T-cell (primary cell): ENCODE data around the gene TSHZ1. TPM values are rescaled to one million over a fixed set of nuclear protein-coding genes. Genes with fewer than 3 reads are reported as not detected.

ENCODE experiments used
- ATAC-seq, 4 experiments: fragments of 200-7000 bp in 3 of 4; fragments of 150-1000 bp in 1 of 4; cut with Tn5 transposase; replicated peaks in 1 of 4; 1 replicate in 3 of 4; 2 replicates in 1 of 4; pipeline ENCODE4 v1.10.0; 2021; ENCODE audit warnings: moderate library complexity in 3 of 4, mild to moderate bottlenecking in 2 of 4, moderate number of reproducible peaks in 1 of 4
- CTCF ChIA-PET, 2 donors: fragments of 300-600 bp; sonication (Branson Sonifier 250); formaldehyde crosslinking; loops; one replicate each; lab custom pipeline; 2022; ENCODE audit warnings: antibody characterized with exemption in 2 of 2; lab: Charles Lee
- POLR2A ChIA-PET, 2 donors: fragments of 300-600 bp; sonication (Branson Sonifier 250); formaldehyde crosslinking; loops; one replicate each; lab custom pipeline; 2022; ENCODE audit warnings: antibody characterized with exemption in 2 of 2; lab: Charles Lee
- DNase-seq, 35 experiments: peaks; one replicate each; pipeline versions ENCODE4 v3.0.0 to v3.0.0-alpha.2; 2013 to 2023
- H3K27ac ChIP-seq: one replicate; pipeline ENCODE4 v1.5.1; 2013; ENCODE audit warnings: low read length
- H3K27me3 ChIP-seq, 2 experiments: replicated peaks in 1 of 2; 1 replicate in 1 of 2; 2 replicates in 1 of 2; pipeline versions ENCODE4 v1.6.1 to v1.7.0; 2013; ENCODE audit warnings: low read length in 1 of 2, mixed read lengths in 1 of 2; ENCODE audit not compliant: control insufficient read depth in 2 of 2, insufficient read depth in 2 of 2; ENCODE audit errors: extremely low read depth in 1 of 2
- H3K36me3 ChIP-seq, 2 donors: 1 replicate in 1 of 2; 2 replicates in 1 of 2; pipeline versions ENCODE4 v1.6.1 to v1.7.0; 2013; ENCODE audit warnings: low read length in 1 of 2; ENCODE audit not compliant: control insufficient read depth in 2 of 2, insufficient read depth in 1 of 2; ENCODE audit errors: extremely low read depth in 1 of 2
- H3K4me1 ChIP-seq, 2 experiments: 1 replicate in 1 of 2; 2 replicates in 1 of 2; pipeline versions ENCODE4 v1.6.1 to v1.7.0; 2013; ENCODE audit warnings: low read length in 2 of 2, mixed read lengths in 1 of 2; ENCODE audit not compliant: insufficient read depth in 2 of 2, control insufficient read depth in 1 of 2; ENCODE audit errors: extremely low read depth in 1 of 2
- H3K4me3 ChIP-seq, 2 donors: 1 replicate in 1 of 2; 2 replicates in 1 of 2; pipeline versions ENCODE4 v1.5.1 to v1.7.0; 2013; ENCODE audit warnings: mild to moderate bottlenecking in 2 of 2, low read length in 1 of 2, moderate library complexity in 1 of 2; ENCODE audit not compliant: control insufficient read depth in 1 of 2; ENCODE audit errors: extremely low read depth in 1 of 2
- H3K9me3 ChIP-seq: 2 replicates; pipeline ENCODE4 v1.7.0; 2013
- H3K27ac Mint-ChIP-seq, 2 donors: one replicate each; pipeline ENCODE4 v1.8.0; 2020 to 2021; ENCODE audit warnings: mild to moderate bottlenecking in 2 of 2, mixed read lengths in 2 of 2
- H3K27me3 Mint-ChIP-seq, 2 donors: one replicate each; pipeline ENCODE4 v1.8.0; 2021 to 2022; ENCODE audit warnings: mixed read lengths in 2 of 2
- H3K36me3 Mint-ChIP-seq: one replicate; pipeline ENCODE4 v1.8.0; 2021; ENCODE audit warnings: mixed read lengths
- H3K4me1 Mint-ChIP-seq, 3 donors: one replicate each; pipeline ENCODE4 v1.8.0; 2020 to 2022; ENCODE audit warnings: mixed read lengths in 3 of 3, mild to moderate bottlenecking in 1 of 3
- H3K4me3 Mint-ChIP-seq, 3 donors: one replicate each; pipeline ENCODE4 v1.8.0; 2020 to 2022; ENCODE audit warnings: mild to moderate bottlenecking in 3 of 3, mixed read lengths in 3 of 3, moderate library complexity in 3 of 3
- H3K9me3 Mint-ChIP-seq, 3 donors: one replicate each; pipeline ENCODE4 v1.8.0; 2020 to 2022; ENCODE audit warnings: mixed read lengths in 3 of 3
- WGBS: methylation state at CpG from one replicate; pipeline ENCODE4 v1.1.5; 2013; ENCODE audit warnings: missing lambda C conversion rate; ENCODE audit not compliant: insufficient coverage; 5-methylcytosine and 5-hydroxymethylcytosine counted together
- total RNA-seq, 35 experiments: library from RNA in 6 of 35; stranded (reverse) in 6 of 35; fragments of 120-200 nt in 1 of 35; gene quantifications; one replicate each; pipeline versions ENCODE4 v1.2.1 to v1.2.4 and lab custom pipeline; 2013 to 2026

The TSHZ1 gene
- total RNA-seq, 5 donors from 2014 or later (not counting 1 experiment from before 2014, with no cell fraction given): 26.5 to 31.3 (median 28.2) TPM

DNA sequence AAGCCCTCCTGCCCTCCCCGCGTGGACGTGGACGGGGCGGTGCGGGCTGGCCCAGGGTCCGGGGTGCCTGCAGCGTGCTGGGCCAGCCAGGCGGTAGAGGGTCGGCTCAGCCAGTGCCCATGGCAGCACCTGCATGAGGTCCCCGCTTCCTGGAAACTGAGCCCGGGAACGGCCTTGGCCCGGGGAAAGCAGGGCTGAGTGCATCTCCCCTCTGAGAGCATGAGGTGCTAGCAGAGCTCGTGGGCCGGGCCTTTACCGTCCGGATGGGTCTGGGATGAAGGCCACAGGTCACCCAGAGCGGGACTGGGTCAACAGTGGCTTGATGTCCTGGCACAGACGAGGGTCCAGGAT lies 39.8 kb downstream of the TSHZ1 start:
- no peaks in the 10 kb centered on the region for H3K9me3 ChIP-seq
- ATAC-seq (no peak), DNase-seq (no peak)
- H3K4me1 ChIP-seq: peaks cover 33 to 43% of the 10 kb centered on the region in 2 experiments
- WGBS: over 99% methylated on average over 20 of the region's 20 CpGs
- POLR2A ChIA-PET: interaction anchor here (0.6 to 1.1 kb wide), 2 partner anchors 16 to 26 kb away, joined by 3 to 7 read pairs; no protein-coding TSS in a partner anchor
- Mint-ChIP-seq H3K36me3 (no peaks in the 10 kb centered on the region), H3K27ac (peak overlapping the region in 1 of 2 donors; percentile 58), H3K4me1 (peaks cover 79 to 85% (median 82%) of the 10 kb centered on the region in 3 donors), H3K4me3 (peak overlapping the region in 1 of 3 donors; percentile 49), H3K27me3 (no peaks in the 10 kb centered on the region), H3K9me3 (peaks cover 0 to 3% (median 0%) of the 10 kb centered on the region in 3 donors)
- H3K36me3 ChIP-seq: no peaks in the 10 kb centered on the region
- no peaks in the 10 kb centered on the region for H3K27me3 ChIP-seq
- H3K27ac ChIP-seq: no peak overlapping the region
- no peak overlapping the region for H3K4me3 ChIP-seq
- CTCF ChIA-PET: no interaction called here

DNA sequence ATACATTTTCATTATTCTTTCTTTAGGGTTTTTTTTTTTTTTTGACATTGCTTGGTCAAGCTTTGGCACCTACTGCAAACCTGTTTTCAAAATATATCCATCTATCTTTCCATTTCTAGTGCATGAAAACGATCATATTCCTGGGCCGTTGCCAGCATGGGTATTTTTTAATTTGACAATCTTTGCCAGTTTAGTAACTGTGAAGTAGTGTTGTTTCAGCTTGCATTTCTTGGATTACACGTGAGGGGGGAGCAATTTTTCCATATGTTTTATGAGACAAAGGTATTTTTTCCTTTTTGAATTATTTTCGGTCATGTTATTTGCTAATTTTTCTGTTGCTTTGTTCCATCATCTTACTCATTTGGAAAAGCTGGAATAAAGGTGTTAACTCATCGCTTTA lies 40.9 kb downstream of the TSHZ1 start:
- DNase-seq: no peak
- H3K36me3 ChIP-seq: no peaks in the 10 kb centered on the region
- POLR2A ChIA-PET: interaction anchor here (0.6 to 1.1 kb wide), 4 partner anchors 15 to 23 kb away, joined by 3 to 7 read pairs (median 5); no protein-coding TSS in a partner anchor
- peaks cover 24 to 33% of the 10 kb centered on the region in 2 experiments for H3K4me1 ChIP-seq
- Mint-ChIP-seq H3K9me3 (peaks cover 0 to 3% (median 0%) of the 10 kb centered on the region in 3 donors), H3K27ac (peak overlapping the region in 1 of 2 donors; percentile 61), H3K27me3 (no peaks in the 10 kb centered on the region), H3K4me1 (peaks cover 75 to 83% (median 80%) of the 10 kb centered on the region in 3 donors), H3K36me3 (no peaks in the 10 kb centered on the region), H3K4me3 (no peak overlapping the region)
- WGBS: 86% methylated on average over 1 of the region's 5 CpGs
- H3K27ac ChIP-seq: no peak overlapping the region
- H3K9me3 ChIP-seq: no peaks in the 10 kb centered on the region
- H3K4me3 ChIP-seq: no peak overlapping the region
- no peak for ATAC-seq
- CTCF ChIA-PET: interaction anchor here in 1 of 2 donors (0.7 kb wide), 1 partner anchor 37 kb away, joined by 5 read pairs; no protein-coding TSS in a partner anchor
- no peaks in the 10 kb centered on the region for H3K27me3 ChIP-seq

DNA sequence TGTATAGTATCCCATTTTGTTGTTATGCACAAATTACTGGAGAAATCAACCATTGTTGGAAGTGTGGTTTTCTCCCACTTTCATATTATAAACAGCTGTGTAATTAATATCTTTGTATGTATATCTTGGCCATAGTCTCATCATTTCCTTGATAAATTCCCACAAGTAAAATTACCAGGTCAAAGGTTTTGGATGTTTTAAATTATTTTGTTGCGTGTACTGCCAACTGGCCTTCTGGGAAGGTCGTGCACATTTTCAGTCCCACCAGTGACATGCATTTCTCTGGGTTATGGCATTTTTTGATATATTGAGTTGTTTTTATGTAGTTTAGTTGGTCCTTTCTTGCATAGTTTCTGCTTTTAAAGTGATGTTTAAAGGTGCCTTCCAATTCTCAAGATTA lies 41.5 kb downstream of the TSHZ1 start:
- Mint-ChIP-seq H3K9me3 (peaks cover 0 to 3% (median 0%) of the 10 kb centered on the region in 3 donors), H3K4me3 (no peak overlapping the region), H3K36me3 (no peaks in the 10 kb centered on the region), H3K27ac (peak overlapping the region in 1 of 2 donors; percentile 18), H3K4me1 (peaks cover 72 to 79% (median 76%) of the 10 kb centered on the region in 3 donors), H3K27me3 (no peaks in the 10 kb centered on the region)
- ATAC-seq (no peak), DNase-seq (no peak)
- Histone ChIP-seq H3K27me3 (no peaks in the 10 kb centered on the region), H3K9me3 (no peaks in the 10 kb centered on the region), H3K4me3 (no peak overlapping the region), H3K36me3 (no peaks in the 10 kb centered on the region), H3K27ac (no peak overlapping the region), H3K4me1 (peaks cover 18 to 26% of the 10 kb centered on the region in 2 experiments)
- 100% methylated on average over 1 of the region's 2 CpGs for WGBS
- CTCF ChIA-PET: no interaction called here
- POLR2A ChIA-PET: no interaction called here

DNA sequence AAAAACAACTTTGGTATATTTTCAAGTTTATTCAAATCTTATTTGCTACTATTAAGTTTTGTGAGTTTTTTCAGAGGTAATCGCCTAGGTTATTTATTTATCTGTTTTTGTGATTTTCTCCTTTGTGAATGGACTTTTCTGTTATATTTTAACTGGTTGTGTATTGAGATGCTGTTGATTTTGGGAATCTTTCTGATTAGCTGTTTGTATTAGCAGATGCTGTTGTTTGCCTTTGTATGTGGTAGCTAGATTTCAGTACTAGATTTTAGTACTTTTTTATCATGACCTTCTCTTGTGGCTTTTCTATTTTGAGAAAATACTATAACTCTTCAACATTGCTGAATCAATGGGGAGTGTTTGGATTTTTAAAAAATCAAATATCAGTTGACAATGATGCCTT lies 42.4 kb downstream of the TSHZ1 start:
- no peak overlapping the region for H3K27ac ChIP-seq
- peaks cover 10 to 25% of the 10 kb centered on the region in 2 experiments for H3K4me1 ChIP-seq
- ATAC-seq (no peak), DNase-seq (no peak)
- H3K36me3 Mint-ChIP-seq: no peaks in the 10 kb centered on the region
- 100% methylated on average over 1 of the region's 1 CpG for WGBS
- H3K27me3 ChIP-seq: no peaks in the 10 kb centered on the region
- H3K27ac Mint-ChIP-seq: peak overlapping the region in 1 of 2 donors; percentile 49
- no peaks in the 10 kb centered on the region for H3K36me3 ChIP-seq
- peaks cover 72 to 77% (median 73%) of the 10 kb centered on the region in 3 donors for H3K4me1 Mint-ChIP-seq
- no peaks in the 10 kb centered on the region for H3K9me3 ChIP-seq
- ChIA-PET POLR2A (no interaction called here), CTCF (no interaction called here)
- no peaks in the 10 kb centered on the region for H3K27me3 Mint-ChIP-seq
- H3K9me3 Mint-ChIP-seq: peaks cover 0 to 3% (median 0%) of the 10 kb centered on the region in 3 donors
- no peak overlapping the region for H3K4me3 Mint-ChIP-seq
- no peak overlapping the region for H3K4me3 ChIP-seq

DNA sequence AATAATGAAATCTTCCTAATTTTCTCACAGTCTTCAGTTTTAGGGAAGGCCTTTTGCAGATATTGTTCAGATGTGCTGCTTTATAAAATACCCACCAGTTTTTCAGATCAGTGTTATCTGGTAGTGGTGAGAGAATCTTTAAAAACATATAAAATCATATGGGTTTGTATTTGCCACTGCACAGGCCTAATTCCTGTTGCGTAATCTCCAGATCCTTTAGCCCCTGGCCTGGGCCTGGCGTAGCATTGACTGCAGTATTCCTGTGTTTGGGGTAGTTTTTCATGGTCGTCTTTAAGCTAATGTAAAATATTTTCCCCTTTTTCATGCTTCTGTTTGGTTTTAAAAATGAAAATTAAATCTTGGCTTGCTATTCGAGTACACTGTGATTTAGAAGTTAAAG lies 43.2 kb downstream of the TSHZ1 start:
- no peak overlapping the region for H3K4me3 ChIP-seq
- WGBS: no CpG with 5 or more reads among the region's 4 CpGs
- H3K27me3 Mint-ChIP-seq: no peaks in the 10 kb centered on the region
- no peaks in the 10 kb centered on the region for H3K9me3 ChIP-seq
- peaks cover 0 to 3% (median 0%) of the 10 kb centered on the region in 3 donors for H3K9me3 Mint-ChIP-seq
- no peak overlapping the region for H3K4me3 Mint-ChIP-seq
- ATAC-seq: no peak
- H3K27ac ChIP-seq: no peak overlapping the region
- no peaks in the 10 kb centered on the region for H3K36me3 Mint-ChIP-seq
- H3K27ac Mint-ChIP-seq: peak overlapping the region in 1 of 2 donors; percentile 49
- H3K27me3 ChIP-seq: no peaks in the 10 kb centered on the region
- POLR2A ChIA-PET: no interaction called here
- peaks cover 2 to 19% of the 10 kb centered on the region in 2 experiments for H3K4me1 ChIP-seq
- CTCF ChIA-PET: no interaction called here
- H3K4me1 Mint-ChIP-seq: peaks cover 66 to 72% (median 69%) of the 10 kb centered on the region in 3 donors
- DNase-seq: no peak
- no peaks in the 10 kb centered on the region for H3K36me3 ChIP-seq

DNA sequence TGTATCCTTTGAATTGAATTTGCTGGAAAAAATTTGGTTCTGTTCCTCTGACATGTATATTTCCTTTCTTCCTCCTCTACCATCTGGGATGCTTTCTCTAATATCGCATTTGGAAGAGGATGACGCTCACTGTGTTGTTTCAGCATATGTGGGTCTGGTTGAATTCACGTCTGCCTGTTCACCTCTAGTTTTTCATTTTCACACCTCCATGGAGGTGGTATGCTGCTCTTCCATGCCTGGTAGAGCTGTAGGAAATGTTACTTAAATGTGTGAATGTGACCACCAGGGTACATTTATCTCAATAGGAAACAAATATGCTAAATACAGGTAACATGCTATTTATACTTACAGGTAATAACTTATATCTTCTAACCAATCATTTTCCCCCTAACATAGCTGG lies 44.5 kb downstream of the TSHZ1 start:
- H3K4me1 Mint-ChIP-seq: peaks cover 62 to 69% (median 64%) of the 10 kb centered on the region in 3 donors
- CTCF ChIA-PET: interaction anchor here (0.6 to 1.4 kb wide), 2 partner anchors 39 to 43 kb away, joined by 3 read pairs; no protein-coding TSS in a partner anchor
- Histone ChIP-seq H3K27me3 (no peaks in the 10 kb centered on the region), H3K9me3 (no peaks in the 10 kb centered on the region), H3K4me1 (peaks cover 2 to 6% of the 10 kb centered on the region in 2 experiments), H3K27ac (no peak overlapping the region), H3K4me3 (no peak overlapping the region), H3K36me3 (no peaks in the 10 kb centered on the region)
- no peaks in the 10 kb centered on the region for H3K9me3 Mint-ChIP-seq
- no peak overlapping the region for H3K27ac Mint-ChIP-seq
- H3K36me3 Mint-ChIP-seq: no peaks in the 10 kb centered on the region
- no peak overlapping the region for H3K4me3 Mint-ChIP-seq
- H3K27me3 Mint-ChIP-seq: no peaks in the 10 kb centered on the region
- ATAC-seq: no peak
- no CpG with 5 or more reads among the region's 3 CpGs for WGBS
- POLR2A ChIA-PET: no interaction called here
- DNase-seq: no peak
